H1 (cell line): ENCODE data around the gene TTC36. TPM values are rescaled to one million over a fixed set of nuclear protein-coding genes. Genes with fewer than 3 reads are reported as not detected.

ENCODE experiments used
- CHD7 ChIP-seq: fragments of 300-600 bp; sonication (generic); IDR thresholded peaks from 2 replicates; pipeline ENCODE4 v1.7.1; 2012; ENCODE audit warnings: low read length, moderate library complexity, mild to moderate bottlenecking, inconsistent platforms; ENCODE audit not compliant: insufficient replicate concordance
- CTBP2 ChIP-seq: IDR thresholded peaks from 2 replicates; pipeline ENCODE4 v1.7.0; 2011; ENCODE audit warnings: borderline replicate concordance, mild to moderate bottlenecking, moderate library complexity, mixed read lengths, low read length; ENCODE audit not compliant: insufficient read depth, insufficient read length
- JUN ChIP-seq: IDR thresholded peaks from 2 replicates; pipeline ENCODE4 v1.6.1; 2011; ENCODE audit warnings: low read depth, mild to moderate bottlenecking, improper control_type of control experiment, low read length
- JUND ChIP-seq: IDR thresholded peaks from 2 replicates; pipeline ENCODE4 v1.6.1; 2011; ENCODE audit warnings: mild to moderate bottlenecking, improper control_type of control experiment, low read length
- MAX ChIP-seq: IDR thresholded peaks from 2 replicates; pipeline ENCODE4 v1.6.1; 2012; ENCODE audit warnings: inconsistent platforms
- SAP30 ChIP-seq: fragments of 300-600 bp; sonication (generic); IDR thresholded peaks from 2 replicates; pipeline ENCODE4 v1.7.1; 2012; ENCODE audit warnings: low read length, moderate library complexity, mild to moderate bottlenecking, inconsistent platforms; ENCODE audit not compliant: insufficient read depth, insufficient replicate concordance
- TAF1 ChIP-seq: IDR thresholded peaks from 2 replicates; pipeline ENCODE4 v1.6.1; 2011; ENCODE audit warnings: mild to moderate bottlenecking, low read depth, low read length
- YY1 ChIP-seq: IDR thresholded peaks from 2 replicates; pipeline ENCODE4 v1.6.1; 2011; ENCODE audit warnings: low read depth, mild to moderate bottlenecking, low read length
- polyA plus RNA-seq, 7 experiments: library from polyadenylated mRNA; depleted of rRNA in 3 of 7; stranded (reverse) in 5 of 7; unstranded in 2 of 7; fragments of >200 nt in 5 of 7; fragments of 200-250 nt in 2 of 7; gene quantifications; 1 replicate in 5 of 7; 2 replicates in 1 of 7; 4 replicates in 1 of 7; pipeline versions ENCODE4 v1.2.1 to v1.2.3, GENCODE V29; 2011 to 2013; ENCODE audit warnings: missing spikeins in 2 of 7, mixed read lengths in 2 of 7
- total RNA-seq: library from RNA; stranded (reverse); fragmentation: NEBNext Ultra II Directional; extraction: Animal tissue kit (Norgen Biotek cat#: 25700); gene quantifications from 2 replicates; pipeline ENCODE4 v1.2.1, GENCODE V29; 2021

Gene TTC36
- total and polyA plus RNA-seq, 2 of the 8 experiments (the other 6 are each of a cell fraction or from before 2014, with no cell fraction given), result not detected

GRCh38 chr11:118530683-118531596 is 3.7 kb downstream of the TTC36 start, which contains the start of gene TMEM25 (continued):
- TF ChIP-seq CHD7 (no peak), YY1 (peak; percentile 77; the same call in 1 of the 2 replicates), SAP30 (peak; percentile 93), JUN (no peak), CTBP2 (no peak), TAF1 (no peak), JUND (no peak), MAX (peak; percentile 56)
